HG03139 (cell line): ENCODE data around the gene ECE1.

ENCODE experiments used
- ATAC-seq: cut with Tn5 transposase; IDR thresholded peaks from one replicate; pipeline ENCODE4 v1.9.1; 2021; ENCODE audit not compliant: unreplicated experiment

The ECE1 gene

DNA sequence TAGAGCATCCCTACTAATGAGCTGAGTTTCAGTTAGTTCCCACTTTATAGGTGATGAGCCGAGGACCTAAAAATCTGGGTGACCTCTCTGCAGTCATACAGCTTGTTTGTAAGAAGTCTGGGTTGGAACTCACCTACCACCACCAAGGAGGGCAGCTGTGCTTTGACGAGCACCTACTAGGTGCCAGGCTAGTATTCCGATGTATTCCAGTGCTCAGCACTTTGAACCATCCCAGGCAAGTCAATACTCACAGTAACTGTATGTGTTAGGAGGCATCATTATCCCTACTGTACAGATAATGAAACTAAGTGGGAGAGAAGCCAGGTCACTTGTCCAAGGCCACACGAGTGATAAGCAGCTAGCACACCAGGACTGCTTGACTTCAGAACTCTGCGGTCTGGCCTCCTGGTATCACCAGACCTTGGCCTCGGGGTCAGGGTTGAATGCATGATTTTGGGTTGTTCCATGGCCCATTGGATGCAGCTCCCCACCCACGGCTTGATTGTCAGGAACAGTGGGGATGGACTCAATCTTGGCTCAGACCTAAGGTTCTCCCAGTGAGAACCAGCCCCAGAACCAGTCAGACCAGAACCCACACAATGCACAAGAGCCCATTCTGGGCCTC, 20.7 kb downstream of the ECE1 start:
- ATAC-seq: no peak

GRCh38 chr1:21268281-21269239, 21.7 kb downstream of the ECE1 start:
- no peak for ATAC-seq

GRCh38 chr1:21267191-21268077, 22.8 kb downstream of the ECE1 start:
- no peak for ATAC-seq

DNA sequence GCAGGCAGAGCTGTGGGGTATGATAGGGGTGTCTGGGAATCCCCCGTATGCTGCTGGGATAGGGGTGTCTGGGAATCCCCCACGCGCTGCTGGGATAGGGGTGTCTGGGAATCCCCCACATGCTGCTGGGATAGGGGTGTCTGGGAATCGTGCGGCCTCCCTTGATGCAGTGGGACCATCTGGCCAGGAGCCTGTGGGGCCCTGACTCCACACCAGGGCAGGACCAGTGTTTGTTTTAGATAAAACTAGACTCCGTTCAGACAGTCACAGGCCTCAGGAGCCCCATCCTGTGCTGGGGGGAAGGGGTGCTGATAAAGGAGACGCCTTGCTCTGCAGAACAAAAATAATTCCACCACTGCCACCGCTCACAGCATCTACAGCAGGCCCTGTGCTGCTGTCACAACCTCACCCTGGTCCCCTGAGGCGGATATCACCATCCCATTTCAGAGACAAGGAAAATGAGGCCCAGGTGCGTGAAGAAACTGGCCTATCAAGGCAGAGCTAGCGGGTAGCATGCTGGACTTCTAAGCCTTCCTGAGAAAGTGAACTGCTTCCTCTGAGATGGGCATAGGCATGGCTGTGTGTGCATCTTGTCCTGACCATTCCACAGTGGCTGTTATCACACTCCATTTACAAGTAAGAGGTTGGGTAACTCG, 24.0 kb downstream of the ECE1 start:
- ATAC-seq: no peak

- ATAC-seq: no peak
These were observed 24.6 kb downstream of the ECE1 start for GRCh38 chr1:21265644-21266043.

DNA sequence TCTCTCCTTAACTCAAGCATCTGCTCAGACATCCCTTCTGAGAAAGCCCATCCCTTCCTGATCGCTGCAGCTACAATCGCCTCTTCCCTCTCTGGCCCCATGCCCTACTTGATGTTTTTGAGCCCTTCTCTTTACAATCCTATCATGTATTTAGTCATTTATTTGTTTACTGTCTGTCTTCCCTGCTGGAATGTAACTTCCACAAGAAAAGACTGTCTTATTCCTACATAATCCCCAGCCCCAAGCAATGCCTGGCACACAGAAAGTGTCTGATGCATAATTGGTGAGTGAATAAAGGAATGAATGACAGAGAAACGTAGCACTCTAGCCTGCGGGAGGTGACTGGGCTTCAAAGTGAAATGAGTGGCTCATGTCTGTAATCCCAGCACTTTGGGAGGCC, 25.4 kb downstream of the ECE1 start:
- ATAC-seq: no peak

DNA sequence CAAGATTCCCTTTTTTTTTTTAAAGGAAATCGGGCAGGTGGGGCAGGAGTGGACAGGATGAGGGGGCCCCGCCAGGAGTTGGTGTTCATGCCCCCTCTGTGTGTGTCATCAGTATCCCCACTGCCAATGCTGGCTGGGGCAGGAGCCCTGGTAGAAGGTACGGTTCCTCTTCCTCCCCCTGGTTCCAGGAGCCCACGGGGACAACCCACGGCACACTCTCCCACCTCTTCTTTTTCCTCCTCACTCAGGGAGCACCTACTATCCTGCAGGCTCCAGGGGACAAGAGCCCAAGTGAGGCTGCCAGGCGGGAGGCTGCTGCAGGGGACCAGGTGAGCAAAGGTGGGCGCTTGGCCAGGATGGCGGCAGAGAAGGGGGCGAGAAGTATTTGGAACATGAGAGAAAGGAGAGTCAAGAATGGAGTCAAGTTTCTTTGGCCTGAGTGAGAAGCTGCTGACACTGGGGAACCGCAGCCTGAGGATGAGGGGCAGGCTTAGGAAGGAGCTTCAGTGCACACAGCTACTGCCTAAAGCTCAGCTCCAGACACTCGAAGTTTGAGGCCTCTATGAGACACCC, 26.5 kb downstream of the ECE1 start:
- no peak for ATAC-seq

DNA sequence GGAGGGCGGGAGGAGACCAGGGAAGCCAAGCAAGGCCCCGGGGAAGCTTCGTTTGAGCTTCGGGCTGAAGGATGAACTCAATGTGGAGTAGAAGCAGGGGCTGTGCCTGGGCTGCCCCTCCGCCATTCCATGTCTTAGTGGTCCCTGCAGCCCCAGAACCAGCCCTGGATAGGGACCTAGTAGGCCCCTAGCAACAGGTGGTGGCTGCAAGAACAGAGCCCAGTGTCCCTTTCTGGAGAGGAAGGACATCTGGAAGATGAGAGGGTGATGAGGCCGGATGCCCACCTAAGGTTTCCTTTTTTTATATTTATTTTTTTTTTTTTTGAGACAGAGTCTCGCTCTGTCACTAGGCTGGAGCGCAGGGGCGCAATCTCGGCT, 27.2 kb downstream of the ECE1 start:
- ATAC-seq: no peak

GRCh38 chr1:21262293-21263051, 27.8 kb downstream of the ECE1 start:
- no peak for ATAC-seq

DNA sequence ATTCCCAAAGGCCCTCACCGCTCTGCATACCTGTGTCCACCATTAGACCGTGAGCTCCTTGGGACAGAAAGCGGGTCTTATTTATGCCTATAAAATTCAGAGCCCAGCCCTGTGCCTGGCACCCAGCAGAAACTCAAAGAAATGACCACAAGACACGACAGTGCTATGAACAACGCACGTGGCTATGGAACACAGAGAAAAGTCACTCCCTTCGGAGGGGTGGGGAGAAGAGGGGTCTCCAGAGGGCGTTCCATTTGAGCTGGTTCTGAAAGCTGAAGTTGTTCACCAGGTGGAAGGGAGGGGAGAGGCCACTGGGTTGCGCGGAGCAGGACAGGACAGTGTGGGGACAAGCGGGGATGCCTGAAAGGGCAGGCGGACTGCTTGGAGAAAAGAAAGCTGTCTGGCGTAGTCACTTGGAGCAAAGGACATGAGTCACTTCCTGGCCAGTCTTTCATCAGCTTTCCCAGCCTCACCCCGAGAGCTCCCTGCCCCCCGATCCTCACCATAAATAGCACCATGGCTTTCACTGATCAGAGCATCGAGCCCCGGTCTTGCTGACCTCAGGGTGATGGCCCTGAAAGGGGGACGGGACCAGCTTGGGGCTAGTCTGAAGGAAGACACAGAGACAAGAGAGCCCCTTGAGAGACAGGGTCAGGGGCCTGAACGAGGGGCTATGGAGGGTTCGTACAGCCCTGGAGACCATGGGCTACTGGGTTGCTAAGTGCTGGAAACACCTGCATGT, 28.5 kb downstream of the ECE1 start:
- ATAC-seq: no peak

GRCh38 chr1:21260405-21261125, 29.7 kb downstream of the ECE1 start:
- ATAC-seq: no peak

DNA sequence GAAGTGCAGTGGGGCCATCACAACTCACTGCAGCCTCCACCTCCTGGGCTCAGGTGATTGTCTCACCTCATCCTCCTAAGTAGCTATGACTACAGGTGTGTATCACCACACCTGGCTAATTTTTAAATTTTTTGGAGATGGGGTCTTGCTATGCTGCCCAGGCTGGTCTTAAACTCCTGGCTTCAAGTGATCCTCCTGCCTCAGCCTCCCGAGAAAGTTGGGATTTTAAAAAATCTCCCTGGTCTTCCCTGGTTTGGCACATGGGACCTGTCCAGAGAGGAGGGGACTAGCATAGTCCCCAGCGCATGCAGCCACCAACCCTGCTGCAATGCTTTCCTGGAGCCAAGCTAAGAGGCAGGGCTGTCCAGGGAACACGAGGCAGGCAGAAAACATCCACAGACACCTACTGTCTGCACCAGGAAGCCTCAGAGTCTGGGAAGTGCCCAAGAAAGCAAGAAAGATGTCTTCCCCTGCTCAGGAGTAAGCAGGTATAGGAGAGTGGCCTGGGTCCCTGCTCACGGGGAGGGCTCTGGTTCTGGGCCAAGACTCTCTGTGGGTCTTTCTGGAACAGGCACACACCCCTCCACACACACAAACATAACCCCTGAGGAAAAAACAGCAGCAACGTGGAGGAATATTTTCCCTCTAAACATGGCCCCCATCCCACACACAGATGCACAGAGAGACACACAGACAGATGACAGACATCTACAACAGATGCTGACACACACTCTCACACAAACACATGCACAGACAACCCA, 30.8 kb downstream of the ECE1 start:
- no peak for ATAC-seq

GRCh38 chr1:21258331-21259134, 31.7 kb downstream of the ECE1 start:
- ATAC-seq: no peak

- ATAC-seq: no peak
These were observed 32.7 kb downstream of the ECE1 start for GRCh38 chr1:21257431-21258135.

- ATAC-seq: no peak
These were observed 33.5 kb downstream of the ECE1 start for GRCh38 chr1:21256776-21257175.

GRCh38 chr1:21255943-21256320, 34.3 kb downstream of the ECE1 start:
- ATAC-seq: no peak
